SHP77 (cell line): ENCODE data around the gene ZCCHC24.

Experiments used
- DNase-seq, 2 experiments: peaks; one replicate each; lab custom pipeline; 2025; lab: John Stamatoyannopoulos, UW

The ZCCHC24 gene

GRCh38 chr10:79397575-79398303, 47.7 kb downstream of the ZCCHC24 start:
- DNase-seq, result no peak

- no peak for DNase-seq
Measured at GRCh38 chr10:79397051-79397450, 48.4 kb downstream of the ZCCHC24 start.

- no peak for DNase-seq
Measured at GRCh38 chr10:79396520-79396919, 48.9 kb downstream of the ZCCHC24 start.

- no peak for DNase-seq
Measured at GRCh38 chr10:79394664-79395063, 50.8 kb downstream of the ZCCHC24 start.

- no peak for DNase-seq
Measured at GRCh38 chr10:79393924-79394610, 51.4 kb downstream of the ZCCHC24 start.

- DNase-seq, result no peak
Measured at GRCh38 chr10:79393221-79393923, 52.1 kb downstream of the ZCCHC24 start.

- no peak for DNase-seq
Measured at GRCh38 chr10:79392506-79393176, 52.8 kb downstream of the ZCCHC24 start.

GRCh38 chr10:79392020-79392398, 53.4 kb downstream of the ZCCHC24 start:
- no peak for DNase-seq

GRCh38 chr10:79391231-79392019, 54.0 kb downstream of the ZCCHC24 start:
- DNase-seq, result no peak

GRCh38 chr10:79390551-79391229, 54.7 kb downstream of the ZCCHC24 start:
- DNase-seq, result no peak

- DNase-seq, result no peak
Measured at GRCh38 chr10:79390057-79390456, 55.4 kb downstream of the ZCCHC24 start.

- no peak for DNase-seq
Measured at GRCh38 chr10:79387974-79388850, 57.2 kb downstream of the ZCCHC24 start.

GRCh38 chr10:79387466-79387973, 57.9 kb downstream of the ZCCHC24 start:
- no peak for DNase-seq

GRCh38 chr10:79386637-79387465, 58.6 kb downstream of the ZCCHC24 start:
- DNase-seq, result no peak

- DNase-seq, result no peak
Measured at GRCh38 chr10:79385804-79386531, 59.5 kb downstream of the ZCCHC24 start.

GRCh38 chr10:79385392-79385795, 60.0 kb downstream of the ZCCHC24 start:
- no peak for DNase-seq

- no peak for DNase-seq
Measured at GRCh38 chr10:79384773-79385391, 60.5 kb downstream of the ZCCHC24 start.
